22Rv1 (cell line): ENCODE data around the gene PLCB1.

ENCODE experiments used
- H3K27ac ChIP-seq: fragments of 450-650 bp; 2 replicates; pipeline ENCODE4 v1.5.1; 2017
- CTCF ChIP-seq: fragments of 450-650 bp; IDR thresholded peaks from 2 replicates; pipeline ENCODE4 v1.5.1; 2017; ENCODE audit warnings: mild to moderate bottlenecking
- ZFX ChIP-seq: fragments of 450-650 bp; IDR thresholded peaks from 2 replicates; pipeline ENCODE4 v1.6.1; 2017; ENCODE audit warnings: antibody characterized with exemption, borderline replicate concordance

PLCB1 gene

GRCh38 chr20:8129211-8129976 is 2.7 kb upstream of the PLCB1 start:
- H3K27ac ChIP-seq, result no peak overlapping the region
- TF ChIP-seq CTCF, result no peak
- no peak for TF ChIP-seq ZFX

DNA sequence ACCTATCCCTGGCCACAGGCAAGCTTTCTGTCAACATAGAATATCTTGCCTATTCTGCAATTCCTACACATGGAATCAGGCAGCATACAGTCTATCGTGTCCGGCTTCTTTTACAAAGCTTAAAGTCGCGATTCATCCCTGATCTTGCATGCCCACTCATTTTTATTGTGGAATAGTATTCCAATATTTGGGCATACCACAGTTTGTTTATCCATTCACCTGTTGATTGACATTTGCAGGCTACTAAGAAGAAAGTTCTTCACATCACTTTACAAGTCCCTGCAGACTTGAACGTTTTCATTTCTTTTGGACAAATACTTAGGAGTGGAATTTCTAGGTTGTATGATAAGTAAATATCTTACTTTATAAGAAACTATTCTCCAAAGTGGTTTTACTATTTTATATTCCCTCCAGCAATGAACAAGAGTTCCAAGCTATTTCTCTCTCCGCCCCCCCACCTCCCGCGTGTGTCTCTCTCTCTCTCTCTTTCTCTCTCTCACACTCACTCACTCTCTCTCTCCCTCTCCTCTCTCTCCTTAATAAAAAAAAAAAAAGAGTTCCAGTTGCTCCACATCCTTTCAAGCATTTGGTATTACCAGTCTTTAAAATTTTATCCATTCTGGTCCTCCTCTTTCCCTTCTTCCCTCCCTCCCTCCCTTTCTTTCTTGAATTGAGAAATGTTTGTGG is 1.1 kb upstream of the PLCB1 start:
- H3K27ac ChIP-seq, result no peak overlapping the region
- TF ChIP-seq CTCF, result no peak
- TF ChIP-seq ZFX, result no peak

- no peak overlapping the region for H3K27ac ChIP-seq
- TF ChIP-seq CTCF (no peak), ZFX (no peak)
These were observed 631 bp downstream of the PLCB1 start for GRCh38 chr20:8132484-8133309.

DNA sequence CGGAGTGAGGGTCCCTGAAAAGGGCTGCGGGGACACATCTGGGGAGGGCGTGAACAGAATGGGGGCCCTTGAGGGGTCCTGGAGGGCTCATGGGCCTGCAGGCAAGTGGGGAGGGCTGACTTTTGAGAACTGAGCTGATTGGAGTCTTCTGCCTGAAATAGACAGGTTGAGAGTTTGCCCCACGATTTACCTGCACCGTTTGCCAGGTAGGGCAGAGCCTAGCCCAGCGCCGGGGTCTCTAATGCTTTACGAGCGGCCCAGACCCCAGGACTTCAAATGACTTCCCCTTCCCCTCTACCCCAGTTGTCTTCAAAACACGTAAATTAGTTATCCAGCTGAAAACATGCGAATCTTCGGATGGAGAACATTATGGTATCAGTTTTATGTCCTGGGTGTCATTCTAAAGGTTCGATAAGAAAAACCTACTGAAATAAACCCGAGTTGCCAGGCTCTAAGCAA is 1.3 kb downstream of the PLCB1 start:
- TF ChIP-seq ZFX, result no peak
- no peak for TF ChIP-seq CTCF
- H3K27ac ChIP-seq, result no peak overlapping the region

DNA sequence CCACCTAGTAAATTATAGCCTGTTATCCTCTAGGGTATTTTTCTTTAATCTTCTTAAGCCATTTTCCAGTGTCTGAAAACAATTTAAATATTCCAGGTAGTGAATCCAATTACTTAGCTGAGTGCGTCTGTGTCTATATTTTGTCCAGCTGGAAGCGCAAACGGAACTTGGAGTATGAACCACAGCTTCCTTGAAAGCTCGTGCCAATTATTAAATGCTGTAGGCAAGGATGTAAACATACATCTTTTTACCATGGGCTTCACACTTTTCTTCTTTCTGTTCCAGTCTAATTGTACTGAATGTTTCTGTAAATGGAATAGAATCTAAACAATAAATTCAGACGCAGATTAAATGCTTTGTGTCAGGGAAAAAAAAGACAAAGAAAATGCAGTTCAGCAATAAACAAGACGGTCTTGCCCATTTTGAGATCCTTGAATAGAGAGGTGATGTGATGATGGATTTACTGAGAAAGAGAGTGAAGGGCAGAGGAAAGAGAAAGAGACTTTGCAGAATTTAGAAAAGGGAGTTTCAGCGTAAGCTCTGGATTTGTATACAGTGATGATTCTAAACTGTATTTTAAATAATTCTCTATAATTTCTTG is 1.9 kb downstream of the PLCB1 start:
- no peak for TF ChIP-seq CTCF
- no peak for TF ChIP-seq ZFX

DNA sequence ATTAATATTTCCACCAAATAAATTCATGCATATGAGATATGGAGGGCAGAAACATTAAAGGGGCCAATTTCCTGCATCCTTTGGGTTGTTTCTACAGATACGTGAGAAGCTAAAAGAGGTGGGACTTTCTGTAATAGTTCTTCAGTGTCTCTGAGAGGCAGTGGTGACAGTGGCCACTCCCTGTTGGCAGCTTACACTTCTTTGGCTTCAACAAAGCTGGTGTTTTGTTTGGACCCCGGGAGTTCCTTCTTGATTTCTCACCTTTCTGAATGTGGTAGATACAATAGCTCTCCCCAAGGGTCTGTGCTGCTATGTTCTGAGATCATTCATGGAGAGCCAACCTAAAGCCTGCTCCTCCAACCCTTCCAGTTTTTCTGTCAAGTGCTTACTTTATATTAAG is 7.8 kb downstream of the PLCB1 start:
- H3K27ac ChIP-seq, result no peak overlapping the region
- TF ChIP-seq CTCF, result no peak
- TF ChIP-seq ZFX, result no peak

More for the DNA sequence above, 1.9 kb downstream of the PLCB1 start:
- H3K27ac ChIP-seq, result no peak overlapping the region
